Stimulated activated CD4-positive, alpha-beta T cell treated with anti-CD3 and anti-CD28 coated beads, Interleukin-12 subunit alpha, Interleukin-12 subunit beta, amount 100 ng/mL, for 48 hours (primary cell): ENCODE data around the gene FRAS1.
"Not testable (repeated sequence)": the region's sequence is repeated elsewhere in the genome, so short reads cannot be mapped to it uniquely, and the experiment has no call there.

Experiments used
- DNase-seq, 3 donors: peaks; one replicate each; pipeline ENCODE4 v3.0.0-alpha.2; 2020; ENCODE audit warnings: low read depth in 2 of 3, low spot score in 1 of 3

Gene FRAS1

GRCh38 chr4:78057600-78058550 lies 752 bp downstream of the FRAS1 start:
- DNase-seq, result peak in 1 of 3 donors; percentile 28

GRCh38 chr4:78058591-78059523 lies 1.7 kb downstream of the FRAS1 start:
- DNase-seq, result no peak

- no peak for DNase-seq
These were observed 2.4 kb downstream of the FRAS1 start for GRCh38 chr4:78059524-78059889.

- no peak for DNase-seq
These were observed 2.8 kb downstream of the FRAS1 start for GRCh38 chr4:78059938-78060337.

GRCh38 chr4:78061939-78062570 lies 4.9 kb downstream of the FRAS1 start:
- DNase-seq, result no peak

DNA sequence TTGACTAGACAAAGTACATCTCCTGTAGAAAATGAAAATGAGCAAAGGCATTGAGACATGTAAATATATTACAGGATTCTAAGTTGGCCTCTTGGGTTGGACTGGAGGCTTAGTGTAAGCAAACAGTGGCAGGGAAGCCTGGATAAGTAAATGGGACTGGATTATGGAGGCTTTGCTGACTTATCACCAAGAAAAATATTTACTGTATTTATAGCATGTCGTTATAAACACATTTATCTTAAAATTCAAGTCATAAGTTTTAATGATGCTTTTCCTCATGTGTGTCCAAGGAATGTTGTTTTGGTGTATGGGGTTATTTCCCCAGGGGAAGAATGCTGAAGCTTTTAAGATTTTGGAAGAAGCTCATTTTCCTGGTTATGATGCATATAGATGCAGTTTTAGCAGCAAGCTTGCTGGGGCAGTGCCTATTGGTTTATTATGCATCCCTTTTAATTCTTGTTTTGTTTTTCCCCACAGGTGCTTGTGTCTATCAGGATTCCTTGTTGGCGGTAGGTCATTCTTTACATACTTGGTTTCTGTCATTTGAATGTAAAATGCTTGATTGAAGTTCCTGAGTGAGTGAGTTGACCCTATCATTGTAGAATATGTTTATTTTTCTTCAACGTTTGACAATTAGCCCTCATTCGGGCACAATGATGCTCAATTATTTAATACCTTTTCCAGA lies 8.5 kb downstream of the FRAS1 start:
- DNase-seq, result no peak

GRCh38 chr4:78068481-78068880 lies 11.4 kb downstream of the FRAS1 start:
- DNase-seq, result no peak

GRCh38 chr4:78069319-78069718 lies 12.2 kb downstream of the FRAS1 start:
- DNase-seq, result no peak

DNA sequence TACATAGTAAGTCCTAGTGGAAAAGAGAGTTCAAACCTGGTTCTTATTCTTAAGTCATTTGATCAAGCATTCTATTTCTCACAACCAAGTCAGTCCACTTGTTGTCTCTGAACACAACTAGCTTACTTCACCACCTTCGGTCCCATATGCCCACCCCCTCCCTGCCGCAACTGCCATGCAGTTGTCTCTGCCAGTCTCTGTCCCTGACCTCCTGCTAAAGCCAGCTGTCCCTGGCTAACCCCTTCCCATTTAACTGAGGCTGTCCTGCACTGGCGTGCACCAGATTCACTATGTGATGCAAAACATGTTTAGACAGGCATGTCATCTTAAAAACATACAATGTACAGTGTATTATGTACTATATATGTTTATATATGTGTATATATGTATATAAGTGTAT lies 12.7 kb downstream of the FRAS1 start:
- no peak for DNase-seq

DNA sequence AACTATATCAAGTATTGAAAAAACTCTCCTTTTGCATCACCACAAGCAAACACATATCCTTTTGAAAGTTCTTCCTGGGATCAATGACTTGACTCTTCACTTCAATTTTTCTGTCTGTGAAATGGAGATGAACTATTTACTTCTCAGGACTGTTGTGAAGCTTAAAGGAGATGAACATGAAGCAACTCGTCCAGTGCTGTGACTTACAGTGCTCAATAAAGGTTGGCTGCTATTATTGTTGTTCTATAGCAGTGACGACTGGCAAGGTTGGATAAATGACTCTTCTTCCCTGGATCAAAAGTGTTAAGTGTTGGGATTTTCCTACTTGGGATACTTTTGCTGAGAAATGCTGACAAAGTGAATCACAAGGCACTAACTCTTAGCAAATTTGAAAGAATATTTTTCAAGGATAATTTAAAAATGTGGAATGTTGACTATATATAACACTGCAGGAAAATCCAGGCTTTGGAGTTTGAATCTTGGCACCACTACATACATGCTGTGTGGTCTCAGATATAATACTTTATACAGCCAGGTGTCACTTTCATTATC lies 13.7 kb downstream of the FRAS1 start:
- no peak for DNase-seq

DNA sequence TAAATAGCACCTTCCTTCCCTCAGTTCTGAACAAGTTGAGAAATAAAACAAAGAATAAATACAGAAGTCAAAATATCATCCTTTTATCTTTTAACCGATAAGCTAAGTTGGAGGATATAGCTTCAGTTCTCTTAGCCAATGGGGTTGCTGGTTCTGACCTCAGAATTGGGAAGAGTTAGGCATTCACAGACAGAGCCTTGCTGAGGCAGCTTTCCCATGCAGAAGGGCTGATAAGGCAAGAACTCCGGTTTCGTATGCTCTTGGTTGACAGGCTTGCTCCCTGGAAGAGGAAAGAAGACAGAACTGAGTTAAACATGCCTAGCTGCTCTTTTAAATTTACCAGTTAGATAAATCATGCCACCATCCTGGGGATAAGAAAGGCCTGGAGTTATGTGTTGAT lies 17.6 kb downstream of the FRAS1 start:
- DNase-seq, result no peak

- no peak for DNase-seq
These were observed 18.9 kb downstream of the FRAS1 start for GRCh38 chr4:78075986-78076385.

GRCh38 chr4:78078101-78078500 lies 21.0 kb downstream of the FRAS1 start:
- no peak for DNase-seq

- no peak for DNase-seq
These were observed 22.8 kb downstream of the FRAS1 start for GRCh38 chr4:78079726-78080430.

GRCh38 chr4:78081541-78081940 lies 24.4 kb downstream of the FRAS1 start:
- DNase-seq, result no peak

DNA sequence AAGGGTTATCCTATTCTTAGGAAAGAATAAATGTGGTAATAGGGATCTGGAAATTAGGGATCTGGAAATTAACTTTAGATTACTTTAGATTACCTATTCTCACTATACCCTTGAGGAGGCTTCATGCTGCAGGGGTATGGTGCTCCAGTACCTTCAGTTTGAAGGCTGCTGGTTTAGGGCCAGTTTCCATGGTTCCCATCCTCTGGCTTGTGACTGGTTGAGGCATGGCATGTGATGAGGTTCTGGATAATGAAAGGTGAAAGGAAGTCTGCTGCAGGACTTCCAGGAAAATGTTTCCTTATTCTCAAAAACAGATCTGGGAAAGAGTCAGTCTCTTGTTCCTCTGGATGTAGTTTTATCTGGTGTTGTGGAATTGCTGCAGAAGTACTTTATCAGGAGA lies 25.9 kb downstream of the FRAS1 start:
- no peak for DNase-seq

DNA sequence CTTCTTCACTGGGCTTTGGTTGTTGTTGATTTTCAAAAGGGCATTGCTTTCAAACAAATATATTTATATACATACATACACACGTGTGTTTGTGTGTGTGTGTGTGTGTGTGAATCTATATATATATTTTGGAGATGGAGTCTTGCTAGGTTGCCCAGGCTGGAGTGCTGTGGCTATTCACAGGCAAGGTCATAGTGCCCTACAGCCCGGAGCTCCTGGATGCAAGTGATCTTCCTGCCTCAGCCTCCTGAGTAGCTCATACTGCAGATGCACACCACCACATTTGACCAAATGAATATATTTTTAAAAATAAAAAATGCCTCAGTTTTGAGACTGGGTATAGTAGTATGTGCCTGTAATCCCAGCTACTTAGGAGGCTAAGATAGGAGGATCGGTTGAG lies 34.4 kb downstream of the FRAS1 start:
- no peak for DNase-seq

DNA sequence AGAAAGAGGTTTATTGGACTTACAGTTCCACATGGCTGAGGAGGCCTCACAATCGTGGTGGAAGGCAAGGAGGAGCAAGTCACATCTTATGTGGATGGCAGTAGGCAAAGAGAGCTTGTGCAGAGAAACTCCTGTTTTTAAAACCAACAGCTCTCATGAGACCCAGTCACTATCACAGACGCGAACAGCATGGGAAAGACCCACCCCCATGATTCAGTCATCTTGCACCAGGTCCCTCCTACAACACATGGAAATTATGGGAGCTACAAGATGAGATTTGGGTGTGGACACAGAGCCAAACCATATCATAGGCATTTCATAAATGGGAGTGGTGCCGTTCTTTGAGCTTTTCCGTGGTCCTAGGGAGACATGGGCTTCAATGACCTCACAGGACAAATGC lies 35.2 kb downstream of the FRAS1 start:
- DNase-seq, result not testable (repeated sequence)

DNA sequence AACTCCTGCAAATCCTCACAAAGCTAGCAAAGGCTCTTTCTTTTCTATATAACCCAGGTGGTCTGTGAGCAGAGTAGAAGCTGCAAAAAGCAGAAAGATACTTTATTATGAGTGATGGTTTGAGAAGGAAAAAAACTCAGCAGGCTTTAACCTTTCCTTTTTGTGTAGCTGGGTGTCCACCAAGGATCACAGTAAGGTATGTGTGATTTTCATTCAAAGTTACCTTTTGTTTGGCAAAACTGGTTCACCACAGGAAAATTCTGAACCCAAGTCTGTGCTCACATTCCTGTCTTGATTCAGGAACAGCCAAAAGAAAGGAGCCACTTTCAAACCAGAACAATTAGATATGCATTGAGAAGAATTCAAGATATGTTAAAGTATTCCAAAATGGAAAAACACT lies 35.7 kb downstream of the FRAS1 start:
- no peak for DNase-seq

DNA sequence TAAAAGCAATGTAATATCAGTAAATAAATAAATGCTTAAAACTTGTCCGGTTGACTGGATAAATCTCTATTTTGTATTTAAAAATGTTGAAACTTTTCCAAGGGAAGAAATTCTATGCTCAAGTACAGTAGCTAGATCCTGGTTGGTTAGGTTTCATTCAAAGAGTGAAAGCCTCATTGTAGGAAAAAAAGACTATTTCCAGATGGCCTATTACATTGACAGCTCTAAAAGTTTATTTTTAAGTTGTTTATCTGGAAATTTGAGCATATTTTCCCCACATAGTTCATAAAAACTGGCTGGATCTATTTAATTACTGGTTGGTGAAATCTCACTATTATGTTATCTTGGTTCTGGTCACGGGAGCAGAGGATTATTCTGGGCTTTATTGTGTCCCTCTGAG lies 38.0 kb downstream of the FRAS1 start:
- no peak for DNase-seq
